Measurements from ENCODE around the gene CDT1.

Gene CDT1

DNA sequence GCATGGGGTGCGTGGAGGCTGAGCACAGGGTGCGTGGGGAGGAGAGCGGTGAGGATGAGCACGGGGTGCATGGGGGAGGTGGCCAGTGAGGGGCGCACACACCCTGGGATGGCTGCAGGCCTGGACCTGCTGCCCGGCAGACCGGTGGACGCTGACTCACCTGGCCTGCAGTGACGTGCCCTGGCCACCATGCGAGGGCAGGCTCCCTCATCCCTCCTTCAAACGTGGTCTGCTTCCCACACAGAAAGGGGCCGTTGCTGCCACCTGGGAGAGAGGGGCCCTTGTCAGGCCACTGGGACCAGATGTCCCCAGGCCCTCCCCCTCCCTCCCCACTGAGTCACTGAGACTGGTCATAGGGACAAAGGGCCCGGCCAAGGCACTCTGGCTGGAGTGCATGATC lies 28.2 kb downstream of the CDT1 start:
- DNase-seq (ENCODE audit: extremely low spot score, insufficient read length, low read depth) (no peak), FAIRE-seq (no peak)

DNA sequence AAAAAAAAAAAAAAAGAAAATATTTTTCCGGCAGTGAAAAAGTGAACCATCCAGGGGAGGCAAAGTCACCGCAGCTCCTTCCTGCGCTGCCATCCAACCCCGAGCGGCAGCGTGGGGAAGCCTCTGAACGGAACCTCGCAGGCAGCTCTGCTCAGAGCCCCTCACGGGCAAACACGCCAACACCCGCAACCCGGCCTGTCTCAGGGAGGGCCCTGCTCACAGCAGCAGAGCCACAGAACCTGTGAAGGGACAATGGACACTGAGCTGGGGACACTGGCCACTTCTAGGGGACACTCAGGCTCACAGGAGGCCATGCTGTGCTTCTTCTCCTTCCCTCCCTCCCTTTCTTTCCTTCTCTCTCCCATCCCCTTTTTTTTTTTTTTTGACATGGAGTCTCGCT lies 29.5 kb downstream of the CDT1 start:
- DNase-seq (ENCODE audit: extremely low spot score, insufficient read length, low read depth), result no peak
- FAIRE-seq, result no peak

DNA sequence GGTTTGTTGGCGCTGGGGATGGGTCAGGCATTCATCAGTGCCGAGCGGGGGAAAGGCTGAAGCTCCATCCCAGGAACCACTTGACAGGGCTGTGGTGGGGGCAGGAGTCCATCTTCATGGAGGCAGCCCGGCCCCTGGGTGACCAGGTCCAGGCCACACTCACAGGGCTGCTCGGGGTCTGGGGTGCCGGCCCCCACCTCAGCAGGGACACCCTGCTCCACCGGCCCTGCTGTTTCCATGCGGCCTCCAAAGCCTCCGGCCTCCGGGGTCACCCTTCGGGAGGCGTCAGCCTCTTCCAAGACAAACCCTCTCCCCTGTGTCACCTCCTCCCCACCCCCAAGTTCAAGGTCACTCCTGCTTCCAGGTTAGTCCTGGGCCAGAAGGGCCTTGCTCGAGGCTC lies 31.1 kb downstream of the CDT1 start:
- DNase-seq (ENCODE audit: extremely low spot score, insufficient read length, low read depth), result no peak
- no peak for FAIRE-seq

DNA sequence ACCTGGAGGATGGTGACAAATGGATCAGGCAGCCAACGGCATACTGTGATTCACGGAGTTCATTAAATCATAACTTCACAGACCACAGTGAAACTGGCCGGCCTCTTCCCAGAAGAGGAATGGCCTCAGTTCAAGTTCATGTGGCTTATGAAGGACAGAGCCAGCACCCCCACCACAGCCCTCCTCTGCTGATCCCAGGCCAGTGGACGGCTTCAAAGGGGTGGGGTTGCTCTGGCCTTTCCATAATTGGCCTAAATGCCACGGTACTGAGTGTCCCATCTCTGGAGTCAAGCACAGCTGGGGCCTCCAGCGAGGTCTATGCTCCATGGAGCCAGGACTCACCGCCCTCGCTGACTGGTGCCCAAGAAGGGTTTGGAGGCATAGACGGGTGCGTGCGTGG lies 31.8 kb downstream of the CDT1 start:
- no peak for DNase-seq (ENCODE audit: extremely low spot score, insufficient read length, low read depth)
- no peak for FAIRE-seq

DNA sequence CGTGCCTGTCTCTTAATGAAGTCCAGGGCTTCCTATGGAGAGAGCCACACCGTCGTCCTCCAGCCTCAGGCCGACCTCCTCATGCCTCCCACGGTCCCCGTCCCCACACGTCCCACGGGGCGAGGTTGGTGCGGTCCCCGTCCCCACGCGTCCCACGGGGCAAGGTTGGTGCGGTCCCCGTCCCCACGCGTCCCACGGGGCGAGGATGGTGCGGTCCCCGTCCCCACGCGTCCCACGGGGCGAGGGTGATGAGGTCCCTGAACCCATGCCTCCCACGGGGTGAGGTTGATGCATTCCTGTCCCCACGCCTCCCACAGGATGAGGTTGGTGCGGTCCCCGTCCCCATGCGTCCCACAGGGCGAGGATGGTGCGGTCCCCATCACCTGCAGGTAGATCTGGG lies 32.2 kb downstream of the CDT1 start:
- FAIRE-seq (no peak), DNase-seq (ENCODE audit: extremely low spot score, insufficient read length, low read depth) (no peak)

DNA sequence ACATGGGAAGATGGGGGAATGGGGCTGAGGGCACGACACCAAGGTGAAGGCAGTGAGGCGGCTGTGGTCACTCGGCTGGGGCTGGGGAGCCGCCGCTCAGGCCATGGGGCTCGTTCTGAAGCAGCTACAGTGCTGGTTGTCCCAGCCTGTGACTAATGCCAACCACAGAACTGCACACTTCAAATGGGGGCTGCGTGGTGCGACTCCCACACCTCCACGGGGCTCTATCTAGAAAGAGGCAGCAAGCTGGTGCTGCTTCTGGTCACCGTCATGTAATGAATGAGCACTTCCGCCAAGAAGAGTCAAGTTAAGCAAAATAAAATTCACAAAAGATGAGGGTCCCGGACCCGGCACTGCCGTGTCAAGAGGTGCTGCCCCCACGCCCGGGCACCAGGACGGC lies 33.2 kb downstream of the CDT1 start:
- DNase-seq (ENCODE audit: extremely low spot score, insufficient read length, low read depth) (no peak), FAIRE-seq (no peak)

DNA sequence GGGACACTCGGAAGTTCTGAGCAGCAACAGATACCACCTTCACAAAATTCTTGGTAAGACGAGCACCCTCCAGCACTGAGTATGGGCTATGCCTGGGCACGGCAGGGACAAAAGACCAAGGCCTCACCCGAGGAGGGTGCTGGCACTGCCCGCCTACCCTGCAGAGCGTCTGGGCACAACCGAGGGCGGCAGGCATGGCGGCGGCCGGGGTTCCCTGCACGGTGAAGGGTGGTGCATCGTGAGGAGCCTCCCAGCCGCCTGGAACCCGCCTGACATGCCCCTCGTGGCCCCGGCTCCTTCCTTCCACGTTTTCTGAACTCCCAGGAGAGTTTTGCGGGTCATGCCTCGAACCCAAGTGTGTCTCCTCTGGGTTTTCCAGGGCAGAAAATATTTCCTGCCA lies 34.2 kb downstream of the CDT1 start:
- DNase-seq (ENCODE audit: extremely low spot score, insufficient read length, low read depth) (no peak), FAIRE-seq (no peak)

DNA sequence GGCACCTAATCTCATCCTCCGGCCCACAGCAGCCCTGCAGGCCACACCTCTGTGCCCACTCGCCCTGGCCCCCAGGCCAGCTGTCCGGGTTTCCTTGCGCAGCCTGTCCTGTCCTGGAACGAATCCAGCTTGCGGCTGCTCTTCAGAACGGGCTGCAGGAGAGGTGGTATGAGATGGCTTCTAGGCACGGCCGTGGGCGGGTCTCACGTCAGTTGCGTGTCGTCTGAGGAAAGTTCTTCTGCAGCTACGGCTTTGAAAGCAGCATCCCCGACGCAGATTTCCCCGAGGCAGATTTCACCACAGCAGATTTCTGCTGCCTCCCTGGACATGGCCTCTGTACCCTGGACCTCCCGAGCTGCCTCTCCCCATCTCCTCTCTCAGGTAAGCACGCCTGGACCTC lies 35.0 kb downstream of the CDT1 start:
- FAIRE-seq (no peak), DNase-seq (ENCODE audit: extremely low spot score, insufficient read length, low read depth) (no peak)

DNA sequence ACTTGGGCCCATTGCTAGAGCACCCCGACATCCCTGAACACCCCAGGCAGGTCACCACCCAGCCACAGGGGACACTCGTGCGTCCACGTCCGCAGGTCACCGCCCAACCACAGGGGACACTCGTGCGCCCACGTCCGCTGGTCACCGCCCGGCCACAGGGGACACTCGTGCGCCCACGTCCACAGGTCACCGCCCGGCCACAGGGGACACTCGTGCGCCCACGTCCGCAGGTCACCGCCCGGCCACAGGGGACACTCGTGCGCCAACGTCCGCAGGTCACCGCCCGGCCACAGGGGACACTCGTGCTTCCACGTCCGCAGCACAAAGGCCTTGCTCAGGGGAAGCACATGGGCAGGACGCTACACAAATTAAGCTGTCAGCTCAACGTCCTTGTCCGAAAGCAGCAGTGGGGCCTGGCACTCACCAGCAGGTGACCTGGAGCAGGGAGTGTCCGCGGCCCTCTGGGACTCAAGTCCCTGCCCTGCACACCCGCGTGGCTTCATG lies 35.5 kb downstream of the CDT1 start:
- FAIRE-seq (no peak), DNase-seq (ENCODE audit: extremely low spot score, insufficient read length, low read depth) (no peak)

DNA sequence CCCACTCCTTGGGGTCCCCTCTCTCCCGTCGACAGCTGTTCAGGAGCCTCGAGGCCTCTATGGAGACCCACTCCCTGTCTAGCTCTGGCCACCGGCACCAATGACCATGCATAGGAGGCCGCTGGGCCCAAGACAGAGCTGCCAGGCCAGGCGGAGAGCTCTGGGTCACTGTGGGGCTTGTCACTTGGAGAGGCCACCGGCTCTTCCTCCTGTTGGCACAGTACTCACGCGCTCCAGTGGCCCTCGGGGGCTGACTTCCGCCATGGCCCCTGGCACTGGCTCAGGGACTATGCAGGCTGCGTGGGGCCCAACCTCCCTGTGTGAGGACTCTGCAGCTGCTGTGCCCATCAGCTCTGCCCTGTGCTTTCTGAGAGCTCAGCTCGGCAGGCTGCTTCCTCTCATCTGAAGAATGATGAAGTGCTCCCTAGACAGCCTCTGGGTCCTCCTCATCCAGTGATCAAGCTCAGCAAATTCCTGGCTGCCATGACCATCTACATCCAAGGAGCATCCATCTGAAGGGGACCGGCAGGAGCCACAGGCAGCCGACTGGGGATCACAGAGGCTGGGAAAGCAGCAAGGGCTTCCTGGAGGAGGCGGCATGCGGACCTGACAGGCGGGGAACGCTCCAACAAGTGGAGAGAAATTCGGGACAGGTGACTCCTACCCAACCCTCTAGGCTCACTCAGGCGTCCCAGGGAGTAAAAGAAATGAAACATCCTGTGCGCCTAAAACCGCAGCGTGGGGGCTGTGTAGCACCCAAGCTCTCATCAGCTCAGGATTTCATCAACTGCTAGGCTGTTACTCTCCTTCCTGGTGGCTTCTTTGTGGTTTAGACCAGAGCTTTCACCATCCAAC lies 36.4 kb downstream of the CDT1 start:
- DNase-seq (ENCODE audit: extremely low spot score, insufficient read length, low read depth), result no peak
- no peak for FAIRE-seq

DNA sequence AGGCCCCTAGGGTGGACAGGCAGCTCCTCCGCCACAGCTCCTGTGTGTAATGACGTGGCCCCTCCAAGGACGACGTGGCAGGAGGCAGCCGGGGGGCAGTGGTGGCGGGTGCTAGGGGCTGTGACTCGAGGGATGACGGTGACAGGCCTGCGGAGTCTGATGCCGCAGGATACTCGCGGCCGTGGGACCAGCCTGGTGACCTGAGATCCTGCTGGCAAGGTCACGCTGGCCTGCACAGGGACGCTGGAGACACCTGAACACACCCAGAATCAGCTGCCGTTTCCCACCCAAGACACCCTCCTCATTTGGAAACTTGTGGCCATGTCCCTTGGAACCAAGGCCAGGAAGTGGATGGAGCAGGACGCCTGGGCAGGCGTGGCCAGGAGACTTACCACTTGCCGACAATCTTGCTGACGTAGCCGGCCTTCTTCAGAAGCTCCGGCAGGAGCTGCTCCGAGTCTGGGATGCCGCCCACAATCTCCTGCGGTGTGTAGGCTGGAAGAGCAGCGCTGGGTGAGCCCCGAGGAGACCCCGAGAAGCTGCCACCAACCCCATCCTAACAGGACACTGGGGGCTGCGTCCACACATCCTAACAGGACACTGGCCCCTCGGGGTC lies 37.1 kb downstream of the CDT1 start:
- DNase-seq (ENCODE audit: extremely low spot score, insufficient read length, low read depth), result no peak

DNA sequence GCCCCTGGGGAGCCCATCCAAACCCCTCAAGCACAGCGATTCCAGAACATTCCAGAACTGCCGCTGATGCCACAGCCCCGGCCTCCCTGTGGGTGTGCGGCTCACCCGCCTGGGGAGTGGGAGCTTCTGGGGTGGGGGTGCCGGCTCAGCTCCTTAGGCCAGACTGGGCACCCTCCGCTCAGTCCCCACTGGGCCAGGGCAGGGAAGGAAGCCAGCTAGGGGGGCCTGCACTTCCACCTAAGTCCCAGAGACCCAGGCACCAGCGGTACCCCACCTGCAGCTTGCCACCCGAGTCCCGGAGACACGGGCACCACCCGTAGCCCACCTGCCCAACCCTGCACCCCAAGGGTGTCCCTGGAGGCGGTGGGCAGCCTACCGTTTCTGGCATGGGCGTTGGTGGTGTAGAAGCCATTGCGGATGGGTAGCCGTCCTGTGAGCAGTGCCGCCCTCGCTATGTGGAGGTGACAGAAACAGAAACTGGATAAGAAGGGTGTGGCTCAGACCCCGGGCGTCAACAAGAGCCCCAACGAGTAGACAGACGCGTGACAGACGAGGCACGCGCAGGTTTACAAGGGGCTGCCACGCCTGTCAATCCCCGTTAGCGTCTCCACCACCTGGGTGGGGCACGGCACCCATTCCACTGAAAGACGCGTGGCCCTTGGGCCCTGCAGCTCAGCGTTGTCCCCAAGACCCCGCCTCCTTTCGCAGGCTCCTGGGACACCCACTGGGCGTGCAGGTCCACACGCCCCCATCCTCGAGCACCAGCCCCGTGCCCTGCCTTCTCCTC lies 38.1 kb downstream of the CDT1 start:
- DNase-seq (ENCODE audit: extremely low spot score, insufficient read length, low read depth), result no peak
- FAIRE-seq, result no peak

More for the DNA sequence above, 37.1 kb downstream of the CDT1 start:
- FAIRE-seq, result no peak

DNA sequence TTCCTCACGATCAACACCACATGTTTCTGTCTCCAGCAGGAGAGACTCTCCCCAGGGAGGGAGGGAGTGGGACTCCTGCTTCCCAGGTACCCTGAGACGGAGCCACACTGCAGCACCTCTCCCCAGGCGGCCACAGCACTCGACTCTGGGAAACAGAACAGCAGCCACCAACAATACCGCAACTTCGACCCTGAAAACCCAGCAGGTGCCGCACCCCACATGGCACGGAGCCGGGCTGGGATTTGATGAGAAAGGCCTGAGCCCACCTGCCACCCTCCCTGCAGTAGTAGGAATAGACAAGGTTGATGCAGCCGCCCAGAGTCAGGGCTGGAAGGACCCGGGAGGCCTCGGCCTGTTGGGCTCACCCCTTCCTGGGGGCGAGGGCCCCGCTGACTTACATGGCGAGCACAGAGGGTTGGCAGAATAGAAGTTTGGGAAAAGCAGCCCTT lies 38.7 kb downstream of the CDT1 start:
- DNase-seq (ENCODE audit: extremely low spot score, insufficient read length, low read depth) (no peak), FAIRE-seq (no peak)

DNA sequence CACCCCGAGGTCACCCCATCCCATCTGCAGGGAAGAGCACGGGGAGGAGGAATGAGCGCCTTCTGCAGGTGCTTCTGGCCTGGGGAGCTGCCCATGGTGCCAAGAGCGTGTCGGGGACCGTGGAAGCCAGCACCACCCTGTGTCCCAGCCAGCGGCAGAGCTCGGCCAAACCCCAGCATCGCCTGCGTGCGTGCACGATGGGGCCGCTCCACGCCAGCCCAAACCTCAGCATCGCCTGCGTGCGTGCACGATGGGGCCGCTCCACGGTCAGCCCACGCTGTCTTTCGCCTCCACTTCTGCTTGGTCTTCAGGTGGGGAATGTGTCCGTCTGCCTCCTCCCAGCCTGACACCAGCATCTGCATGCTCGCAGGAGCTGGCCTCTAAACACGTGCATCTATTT lies 39.2 kb downstream of the CDT1 start:
- FAIRE-seq, result no peak

DNA sequence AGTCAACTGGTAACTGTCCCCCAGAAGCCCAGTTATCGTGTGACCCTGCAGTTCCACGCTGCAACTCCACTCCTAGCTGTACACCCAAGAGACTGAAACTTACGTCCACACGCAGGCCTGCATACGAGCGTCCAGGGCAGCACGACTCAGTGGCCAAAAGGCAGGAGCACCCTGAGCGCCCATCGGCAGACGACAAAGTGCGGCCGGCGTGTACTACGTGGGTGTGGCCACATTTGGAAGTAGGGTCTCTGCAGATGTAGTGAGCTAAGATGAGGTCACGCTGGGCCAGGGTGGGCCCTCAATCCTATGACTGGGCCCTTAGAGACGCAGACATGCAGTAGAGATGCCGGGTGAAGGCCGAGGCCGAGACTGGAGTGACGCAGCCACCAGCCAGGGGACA lies 39.7 kb downstream of the CDT1 start:
- FAIRE-seq, result no peak
- no peak for DNase-seq (ENCODE audit: extremely low spot score, insufficient read length, low read depth)

More for the DNA sequence above, 39.2 kb downstream of the CDT1 start:
- no peak for DNase-seq (ENCODE audit: extremely low spot score, insufficient read length, low read depth)

DNA sequence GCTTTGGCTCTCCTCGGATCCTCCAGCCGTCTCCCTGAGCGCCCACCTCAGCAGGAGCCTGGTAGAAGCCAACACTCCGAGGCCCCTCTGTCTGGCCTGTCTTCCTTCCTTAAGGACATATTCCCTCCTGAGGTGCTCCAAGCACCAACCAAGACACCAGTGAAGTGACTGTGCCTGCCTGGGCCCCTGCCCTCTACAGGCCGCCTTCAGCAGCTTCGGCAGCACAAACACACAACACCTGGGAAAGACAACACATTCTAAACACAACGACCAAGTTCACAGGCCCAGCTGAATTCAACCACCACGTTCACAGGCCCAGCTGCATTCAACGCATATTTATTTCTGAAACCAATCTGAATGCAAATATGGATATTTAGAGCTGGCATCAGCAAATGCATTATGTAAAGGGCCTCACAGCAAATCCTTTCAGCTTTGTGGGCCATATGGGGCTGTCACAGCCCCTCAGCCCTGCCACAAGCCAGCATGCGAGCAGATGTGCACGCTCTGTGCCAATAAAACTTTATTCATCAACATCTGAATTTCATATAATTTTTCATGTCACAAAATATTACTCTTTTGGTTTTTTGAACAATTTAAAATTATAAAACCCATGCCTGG lies 40.9 kb downstream of the CDT1 start:
- DNase-seq (ENCODE audit: extremely low spot score, insufficient read length, low read depth) (no peak), FAIRE-seq (no peak)

DNA sequence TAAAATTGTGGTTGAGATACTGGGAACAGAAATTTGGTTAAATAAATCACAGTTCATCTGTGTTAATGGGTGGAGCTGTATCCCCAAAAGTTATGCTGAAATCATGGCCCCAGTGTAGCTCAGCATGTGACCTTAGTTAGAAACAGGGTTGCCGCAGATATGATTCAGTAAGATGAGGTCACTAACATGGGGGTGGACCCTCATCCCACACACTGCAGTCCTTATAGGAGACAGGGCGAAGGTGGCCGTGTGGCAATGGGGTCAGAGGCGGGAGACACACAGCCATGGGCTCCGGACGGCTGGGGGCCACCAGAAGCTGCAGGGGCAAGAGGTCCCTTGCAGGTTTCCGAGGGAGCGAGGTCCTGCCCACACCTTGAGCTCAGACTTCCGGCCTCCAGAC lies 42.5 kb downstream of the CDT1 start:
- DNase-seq (ENCODE audit: extremely low spot score, insufficient read length, low read depth), result no peak
- FAIRE-seq, result no peak

DNA sequence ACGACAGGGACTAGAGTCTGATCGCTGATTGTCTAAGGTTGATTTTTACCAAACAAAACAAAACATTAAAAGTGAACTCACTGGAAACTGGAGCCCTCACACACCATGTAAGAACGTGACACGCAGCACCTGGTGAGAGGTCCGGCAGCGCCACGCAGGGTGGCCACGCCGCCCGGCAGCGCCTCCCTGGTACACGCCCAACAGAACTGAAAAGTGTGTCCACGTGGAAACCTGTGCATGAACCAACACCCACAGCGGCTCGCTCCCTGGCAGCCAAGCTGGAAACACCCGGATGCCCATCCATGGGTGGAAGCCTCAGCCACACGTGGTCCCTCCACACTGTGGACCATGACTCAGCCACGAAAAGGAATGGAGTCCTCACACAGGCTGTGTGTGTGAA lies 44.1 kb downstream of the CDT1 start:
- DNase-seq (ENCODE audit: extremely low spot score, insufficient read length, low read depth) (no peak), FAIRE-seq (no peak)

DNA sequence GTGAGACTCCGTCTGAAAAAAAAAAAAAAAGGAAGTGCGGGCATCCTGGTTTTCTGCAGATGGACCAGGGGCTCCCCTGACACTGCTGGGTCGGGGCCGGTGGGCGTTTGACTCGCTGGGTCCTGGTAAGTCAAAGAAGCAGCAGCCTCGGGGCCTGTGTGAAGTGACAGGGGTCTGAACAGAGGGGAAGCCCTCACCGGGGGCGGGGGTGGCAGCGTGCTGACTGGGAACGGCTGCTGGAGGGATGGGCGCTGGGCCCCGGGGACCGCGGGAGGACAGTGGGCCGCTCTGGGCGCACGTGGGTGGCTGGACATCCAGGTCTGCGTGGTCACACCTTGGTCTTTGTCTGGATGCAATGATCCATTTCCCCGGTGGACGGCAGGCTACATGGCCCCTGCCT lies 45.0 kb downstream of the CDT1 start:
- no peak for FAIRE-seq
- DNase-seq (ENCODE audit: extremely low spot score, insufficient read length, low read depth), result no peak

DNA sequence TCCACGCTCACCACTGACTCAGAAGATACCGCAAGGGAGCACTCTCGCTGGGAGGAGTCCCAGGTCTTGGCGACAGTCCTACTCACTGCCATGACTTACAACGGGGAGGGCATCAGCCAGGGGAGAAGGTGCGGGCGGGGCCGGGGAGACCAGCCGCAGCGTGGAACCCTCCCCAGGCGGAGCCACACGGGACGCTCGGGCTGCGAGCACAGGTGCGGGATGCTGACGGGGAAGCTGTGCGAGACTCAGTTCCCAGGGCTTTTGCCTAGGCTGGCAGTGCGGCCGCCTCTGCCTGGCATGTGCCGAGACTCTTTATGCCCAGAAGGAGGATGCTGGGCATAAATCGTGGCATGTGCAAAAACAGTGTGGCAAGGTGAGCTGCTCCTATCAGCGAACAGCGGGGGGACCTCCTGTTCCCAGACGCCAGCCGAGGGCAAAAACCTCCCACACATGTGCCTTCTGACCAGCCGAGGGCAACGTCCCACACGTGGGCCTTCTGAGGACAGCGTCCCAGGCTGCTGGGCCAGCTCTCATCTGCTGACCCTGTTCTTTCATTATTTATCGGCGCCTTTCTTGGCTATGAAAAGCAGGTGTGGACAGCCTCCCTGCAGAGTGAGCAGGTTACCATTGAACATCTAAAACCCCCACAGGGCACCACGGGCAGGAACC lies 47.1 kb downstream of the CDT1 start:
- DNase-seq (ENCODE audit: extremely low spot score, insufficient read length, low read depth) (no peak), FAIRE-seq (no peak)
